Measurements from ENCODE around the gene RNF13.
"Not testable (repeated sequence)": the region's sequence is repeated elsewhere in the genome, so short reads cannot be mapped to it uniquely, and the experiment has no call there.

RNF13 gene

DNA sequence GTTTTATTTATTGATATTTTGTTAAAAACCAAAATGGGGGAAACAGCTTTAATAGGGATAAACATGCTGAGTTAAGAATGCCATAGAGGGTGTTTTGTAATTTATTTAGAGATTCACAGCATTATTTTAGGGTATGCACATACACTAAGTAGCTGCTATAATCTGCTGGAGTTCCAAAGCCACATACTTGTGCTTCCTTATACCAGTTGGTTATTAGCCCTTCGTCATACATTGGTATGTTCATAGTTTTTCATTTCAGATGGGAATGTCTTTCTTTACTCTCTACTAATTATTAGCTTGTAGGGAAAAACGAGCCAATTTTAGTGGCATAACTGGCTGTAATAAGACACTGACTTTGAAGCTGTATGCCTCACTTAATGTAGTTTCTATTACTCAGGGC, 82.8 kb downstream of the RNF13 start:
- no peak for DNase-seq (ENCODE audit: low read depth in 3 of 3)

- DNase-seq (ENCODE audit: low read depth in 3 of 3) = no peak
Measured at GRCh38 chr3:149898771-149899170, 85.8 kb downstream of the RNF13 start.

DNA sequence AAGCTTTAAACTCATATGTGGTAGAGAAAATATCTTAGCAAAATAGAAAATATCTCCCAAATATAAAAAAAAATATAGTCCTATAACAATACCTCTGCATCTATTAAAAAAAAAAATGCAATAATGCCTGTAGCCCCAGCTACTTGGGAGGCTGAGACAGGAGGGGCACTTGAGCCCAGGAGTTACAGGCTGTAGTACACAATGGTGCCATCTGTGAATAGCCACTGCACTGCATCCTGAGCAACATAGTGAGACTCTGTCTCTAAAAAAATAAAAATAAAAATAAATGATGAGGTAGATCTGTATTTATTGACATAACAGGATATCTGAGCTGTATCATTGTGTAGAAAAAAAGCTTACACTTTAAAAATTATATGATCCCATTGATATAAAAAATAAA, 87.3 kb downstream of the RNF13 start:
- no peak for DNase-seq (ENCODE audit: low read depth in 3 of 3)

GRCh38 chr3:149901770-149902169, 88.8 kb downstream of the RNF13 start:
- DNase-seq (ENCODE audit: low read depth in 3 of 3) = no peak

GRCh38 chr3:149902498-149903139, 89.6 kb downstream of the RNF13 start:
- DNase-seq (ENCODE audit: low read depth in 3 of 3) = no peak

- no peak for DNase-seq (ENCODE audit: low read depth in 3 of 3)
Measured at GRCh38 chr3:149906036-149906435, 93.0 kb downstream of the RNF13 start.

- no peak for DNase-seq (ENCODE audit: low read depth in 3 of 3)
Measured at GRCh38 chr3:149908424-149908957, 95.5 kb downstream of the RNF13 start.

- no peak for DNase-seq (ENCODE audit: low read depth in 3 of 3)
Measured at GRCh38 chr3:149909923-149910322, 96.9 kb downstream of the RNF13 start.

- DNase-seq (ENCODE audit: low read depth in 3 of 3) = no peak
Measured at GRCh38 chr3:149917124-149917667, 104.2 kb downstream of the RNF13 start.

GRCh38 chr3:149919509-149919908, 106.5 kb downstream of the RNF13 start:
- no peak for DNase-seq (ENCODE audit: low read depth in 3 of 3)

GRCh38 chr3:149920119-149920518, 107.1 kb downstream of the RNF13 start:
- DNase-seq (ENCODE audit: low read depth in 3 of 3) = no peak

GRCh38 chr3:149933008-149933407, 120.0 kb downstream of the RNF13 start:
- no peak for DNase-seq (ENCODE audit: low read depth in 3 of 3)

DNA sequence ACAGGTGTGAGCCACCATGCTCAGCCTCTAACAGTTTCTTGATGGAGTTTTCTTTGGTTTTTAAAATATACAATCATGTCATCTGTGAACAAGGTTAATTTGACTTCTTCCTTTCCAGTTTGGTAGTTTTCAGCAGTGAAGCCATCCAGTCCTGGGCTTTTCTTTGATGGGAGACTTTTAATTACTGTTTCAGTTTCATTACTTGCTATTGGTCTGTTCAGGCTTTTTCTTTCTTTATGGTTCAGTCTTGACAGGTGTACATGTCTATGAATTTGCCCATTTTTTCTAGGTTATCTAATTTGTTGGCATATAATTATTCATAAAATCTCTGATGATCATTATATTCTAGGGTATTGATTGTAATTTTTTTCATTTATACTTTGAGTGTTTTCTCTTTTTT, 120.8 kb downstream of the RNF13 start:
- DNase-seq (ENCODE audit: low read depth in 3 of 3) = no peak

DNA sequence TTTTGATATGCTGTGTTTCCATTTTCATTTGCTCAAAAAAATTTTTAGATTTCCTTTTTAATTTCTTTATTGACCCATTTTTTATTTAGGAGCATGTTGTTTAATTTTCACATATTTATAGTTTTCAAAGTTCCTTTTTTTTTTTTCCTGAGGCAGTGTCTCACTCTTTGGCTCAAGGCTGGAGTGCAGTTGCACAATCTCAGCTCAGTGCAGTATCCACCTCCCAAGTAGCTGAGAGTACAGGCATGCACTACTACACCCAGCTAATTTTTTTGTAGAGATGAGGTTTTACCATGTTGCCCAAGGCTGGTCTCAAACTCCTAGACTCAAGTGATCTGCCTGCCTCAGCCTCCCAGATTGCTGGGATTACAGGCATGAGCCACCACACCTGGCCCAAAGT, 121.5 kb downstream of the RNF13 start:
- DNase-seq (ENCODE audit: low read depth in 3 of 3) = no peak

DNA sequence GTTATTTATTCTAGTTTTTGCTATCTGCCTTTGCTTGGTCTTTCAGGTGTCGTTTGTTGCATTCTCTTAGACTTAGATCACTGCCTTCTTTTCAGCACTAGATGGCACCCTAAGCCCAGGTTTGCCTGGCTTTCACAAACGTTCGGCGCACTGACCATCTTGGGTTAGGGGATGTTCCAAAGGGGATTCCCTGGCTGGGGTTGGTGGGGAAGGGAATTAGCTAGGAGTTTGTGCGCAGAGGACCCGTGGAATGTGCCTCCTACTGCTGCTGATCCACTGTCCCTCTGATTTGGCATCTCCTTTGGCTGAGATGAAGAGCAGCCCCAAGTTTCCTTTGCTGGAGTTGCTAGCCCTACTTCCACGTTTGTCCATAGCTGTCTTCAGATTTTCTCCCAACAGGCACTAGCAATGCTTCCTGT, 123.8 kb downstream of the RNF13 start:
- DNase-seq (ENCODE audit: low read depth in 3 of 3) = peak in 1 of 3 donors; percentile 8

GRCh38 chr3:149938392-149939055, 125.5 kb downstream of the RNF13 start:
- DNase-seq (ENCODE audit: low read depth in 3 of 3) = not testable (repeated sequence)

- no peak for DNase-seq (ENCODE audit: low read depth in 3 of 3)
Measured at GRCh38 chr3:149941186-149941585, 128.2 kb downstream of the RNF13 start.

GRCh38 chr3:149941946-149942345, 128.9 kb downstream of the RNF13 start:
- DNase-seq (ENCODE audit: low read depth in 3 of 3) = no peak

- DNase-seq (ENCODE audit: low read depth in 3 of 3) = no peak
Measured at GRCh38 chr3:149942409-149942808, 129.4 kb downstream of the RNF13 start.

DNA sequence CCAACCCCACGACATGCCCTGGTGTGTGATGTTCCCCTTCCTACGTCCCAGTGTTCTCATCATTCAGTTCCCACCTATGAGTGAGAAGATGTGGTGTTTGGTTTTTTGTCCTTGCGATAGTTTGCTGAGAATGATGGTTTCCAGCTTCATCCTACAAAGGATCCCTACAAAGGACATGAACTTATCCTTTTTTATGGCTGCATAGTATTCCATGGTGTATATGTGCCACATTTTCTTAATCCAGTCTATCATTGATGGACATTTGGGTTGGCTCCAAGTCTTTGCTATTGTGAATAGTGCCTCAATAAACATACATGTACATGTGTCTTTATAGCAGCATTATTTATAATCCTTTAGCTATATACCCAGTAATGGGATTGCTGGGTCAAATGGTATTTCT, 131.0 kb downstream of the RNF13 start:
- not testable (repeated sequence) for DNase-seq (ENCODE audit: low read depth in 3 of 3)

- DNase-seq (ENCODE audit: low read depth in 3 of 3) = no peak
Measured at GRCh38 chr3:149947231-149947630, 134.2 kb downstream of the RNF13 start.

DNA sequence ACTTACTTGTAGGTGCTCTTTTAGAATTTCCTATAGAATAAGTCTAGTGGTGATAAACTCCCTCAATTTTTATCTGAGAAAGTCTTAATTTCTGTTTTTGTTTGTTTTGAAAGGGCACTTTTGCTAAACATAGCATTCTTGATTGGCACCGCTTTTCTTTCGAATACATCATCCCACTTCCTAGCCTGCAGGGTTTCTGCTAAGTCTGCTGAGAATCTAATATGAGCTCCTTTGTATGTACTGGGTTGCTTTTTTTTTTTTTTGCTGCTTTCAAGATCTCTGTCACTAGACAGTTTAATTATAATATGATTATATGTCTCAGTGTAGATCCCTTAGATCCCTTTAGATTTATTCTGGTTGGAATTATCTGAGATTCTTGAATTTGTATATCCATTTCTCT, 136.2 kb downstream of the RNF13 start:
- no peak for DNase-seq (ENCODE audit: low read depth in 3 of 3)

DNA sequence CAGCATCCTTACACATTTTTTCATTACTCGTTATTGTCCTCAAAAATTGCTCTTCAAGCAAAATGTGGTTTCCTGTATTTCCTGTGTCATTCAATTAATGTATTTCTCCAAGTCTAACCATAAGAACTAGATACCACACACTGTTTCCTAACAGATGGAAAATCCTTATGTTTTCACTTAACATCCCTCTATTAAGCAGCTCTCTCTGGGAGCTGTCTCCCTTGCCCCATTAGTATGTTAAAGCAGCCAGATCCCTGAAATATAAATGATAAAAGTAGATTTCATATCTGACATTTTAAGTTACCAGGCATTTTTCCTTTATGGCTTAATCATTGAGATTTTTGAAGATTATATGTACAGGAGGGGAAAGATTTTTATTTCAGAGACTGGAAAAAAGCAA, 141.8 kb downstream of the RNF13 start:
- no peak for DNase-seq (ENCODE audit: low read depth in 3 of 3)
